HG03460 (cell line): Measurements from ENCODE around the gene SMAD7.
A peak's percentile ranks its signal among the peaks of the same experiment; 100 is the strongest.

Experiments used
- ATAC-seq: cut with Tn5 transposase; IDR thresholded peaks from one replicate; pipeline ENCODE4 v1.9.1; 2021; ENCODE audit not compliant: unreplicated experiment

Gene SMAD7

DNA sequence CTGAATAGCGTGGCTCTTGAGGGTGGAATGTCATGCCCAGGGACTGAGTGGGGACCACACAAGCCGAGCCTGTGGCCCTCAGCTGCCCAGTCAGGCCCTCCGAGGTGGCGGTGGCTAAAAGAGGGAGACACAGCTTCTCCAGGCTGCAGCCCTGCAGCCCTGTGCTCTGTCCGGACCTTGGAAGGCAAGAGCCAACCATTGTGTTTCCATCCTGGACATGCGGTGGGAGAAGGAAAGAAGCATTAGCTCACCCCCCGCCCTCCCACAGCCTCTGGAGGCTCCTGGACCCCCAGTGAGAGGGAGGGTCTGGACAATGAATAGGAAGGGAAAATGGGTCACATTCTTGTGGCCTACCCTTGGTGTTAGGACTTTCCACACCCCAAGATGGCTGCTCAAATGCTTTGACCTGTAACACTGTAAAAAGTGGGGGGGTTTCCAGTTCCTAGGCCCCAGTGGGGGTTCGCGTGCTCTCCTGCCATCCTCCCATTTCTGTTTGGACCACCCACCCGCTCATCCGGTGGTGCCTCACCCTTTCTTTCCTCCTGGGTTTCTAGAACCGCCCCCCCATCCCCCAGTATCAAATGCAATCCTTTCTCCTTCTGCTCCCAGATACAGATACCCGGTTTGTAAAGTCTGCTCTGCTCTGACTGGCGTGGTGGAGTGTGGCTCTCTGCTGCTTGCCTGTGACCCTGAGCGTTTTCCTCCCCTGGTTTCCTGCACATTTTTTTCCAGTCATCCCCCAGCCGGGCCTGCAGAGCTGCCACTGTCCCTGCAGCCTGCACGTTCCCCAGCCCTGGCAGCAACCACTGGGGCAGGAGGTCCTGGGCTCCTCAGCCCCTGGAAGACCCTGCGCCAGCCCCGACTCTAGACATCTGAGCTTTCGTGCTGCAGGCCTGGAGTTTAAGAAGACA is 36.3 kb upstream of the SMAD7 start:
- no peak for ATAC-seq

DNA sequence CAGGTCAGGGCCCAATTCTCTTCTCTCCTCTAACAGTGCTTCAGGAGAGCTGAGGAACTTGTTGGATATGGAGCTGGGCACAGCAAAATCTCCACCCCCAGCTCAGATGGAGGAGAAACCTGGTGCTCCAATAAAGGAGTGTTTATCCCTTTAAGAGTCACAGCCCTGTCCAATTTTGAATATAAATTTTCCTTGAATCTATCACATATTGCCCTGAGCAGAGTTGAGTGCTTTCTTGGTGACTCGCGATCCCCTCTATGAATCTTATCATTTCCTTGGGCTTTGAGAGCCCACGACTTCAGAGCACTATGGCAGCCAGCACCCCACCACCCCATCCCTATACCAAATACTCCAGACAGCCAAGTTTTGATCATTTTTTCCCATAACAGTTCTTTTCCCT is 34.4 kb upstream of the SMAD7 start:
- ATAC-seq, result no peak

DNA sequence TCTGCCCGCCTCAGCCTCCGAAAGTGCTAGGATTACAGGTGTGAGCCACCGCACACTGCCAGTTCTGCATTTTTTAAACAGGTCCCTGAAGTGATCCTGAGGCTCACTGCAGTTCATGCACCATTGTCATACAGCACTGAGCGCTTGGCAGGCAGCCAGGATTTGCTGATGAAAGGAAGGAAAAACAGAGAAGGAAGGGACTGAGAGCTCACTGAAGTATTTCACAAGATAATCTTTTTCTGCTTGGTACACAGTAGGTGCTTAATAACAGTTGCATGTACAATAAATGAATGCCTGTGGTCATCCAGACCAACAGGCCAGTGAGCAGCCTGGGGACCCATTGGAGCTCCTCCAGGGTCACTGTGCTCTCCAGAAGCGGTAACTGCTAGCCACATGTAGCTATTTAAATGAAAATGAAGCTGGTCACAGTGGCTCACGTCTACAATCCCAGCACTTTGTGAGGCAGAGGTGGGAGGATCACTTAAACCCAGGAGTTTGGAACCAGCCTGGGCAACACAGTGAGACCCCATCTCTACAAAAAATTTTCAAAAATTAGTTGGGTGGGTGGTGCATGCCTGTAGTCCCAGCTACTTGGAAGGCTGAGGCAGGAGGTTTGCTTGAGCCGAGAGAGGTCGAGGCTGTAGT is 33.1 kb upstream of the SMAD7 start:
- ATAC-seq, result no peak

DNA sequence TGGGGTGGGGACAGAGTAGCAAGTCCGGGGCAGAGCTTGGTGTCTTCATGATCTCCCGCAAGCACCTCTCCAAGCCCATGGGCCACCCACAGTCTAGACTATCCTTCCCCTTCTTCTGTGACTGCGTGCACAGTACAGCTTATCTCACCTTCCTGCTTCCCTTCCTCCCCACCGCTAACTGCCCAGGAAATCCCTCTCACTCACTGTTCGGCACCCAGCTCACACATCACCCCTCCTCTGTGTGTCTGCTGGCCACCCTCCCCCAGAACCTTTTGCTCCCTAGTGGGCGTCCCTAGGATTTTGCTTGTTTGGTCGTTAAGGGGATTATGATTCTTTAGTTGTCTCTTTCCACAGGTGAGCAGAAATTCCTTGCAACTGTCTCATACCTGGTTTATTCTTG is 31.5 kb upstream of the SMAD7 start:
- no peak for ATAC-seq

DNA sequence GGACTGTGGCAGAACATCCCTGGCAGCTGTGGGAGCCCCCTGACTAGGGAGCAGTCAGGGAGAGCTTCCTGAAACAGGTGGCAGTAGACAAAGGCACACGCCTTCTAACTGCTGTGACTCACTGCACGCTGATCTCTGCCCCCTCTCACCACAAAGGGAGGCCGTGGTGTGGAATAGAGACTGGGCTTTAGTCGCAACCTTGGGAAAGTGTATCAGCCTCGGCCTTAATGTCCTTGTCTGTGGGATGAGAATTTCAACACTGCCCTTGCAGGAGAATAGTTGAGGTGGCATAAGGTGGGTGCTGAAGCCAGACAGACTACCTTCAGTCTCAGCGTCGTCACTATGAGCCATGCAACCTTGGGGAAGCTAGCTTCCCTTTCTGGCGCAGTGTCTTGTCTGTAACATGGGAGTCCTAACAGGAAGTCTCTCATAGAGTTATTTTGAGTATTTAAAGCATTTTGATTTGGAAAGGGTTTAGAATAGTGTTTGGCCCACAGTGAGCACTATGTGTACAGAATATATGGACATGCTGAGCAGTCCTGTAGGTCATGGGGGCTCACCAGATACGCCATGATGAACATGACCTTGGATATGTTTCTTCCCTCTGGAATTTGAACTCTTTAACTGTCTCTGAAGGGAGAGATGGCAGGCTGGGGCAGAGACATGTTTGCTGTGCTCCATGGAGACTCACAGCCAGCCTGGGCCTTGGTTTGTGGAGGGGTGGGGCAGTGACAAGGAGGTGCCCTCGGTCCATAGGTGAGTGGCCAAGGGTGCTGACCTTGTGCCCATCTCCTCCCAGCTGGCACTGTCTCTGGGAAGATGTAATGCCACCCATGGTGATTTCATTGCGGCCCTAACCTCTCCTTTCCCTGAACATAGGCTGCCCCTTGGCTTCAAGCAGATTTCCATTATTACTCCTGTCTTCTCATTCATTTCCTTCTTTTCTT is 29.5 kb upstream of the SMAD7 start:
- no peak for ATAC-seq

DNA sequence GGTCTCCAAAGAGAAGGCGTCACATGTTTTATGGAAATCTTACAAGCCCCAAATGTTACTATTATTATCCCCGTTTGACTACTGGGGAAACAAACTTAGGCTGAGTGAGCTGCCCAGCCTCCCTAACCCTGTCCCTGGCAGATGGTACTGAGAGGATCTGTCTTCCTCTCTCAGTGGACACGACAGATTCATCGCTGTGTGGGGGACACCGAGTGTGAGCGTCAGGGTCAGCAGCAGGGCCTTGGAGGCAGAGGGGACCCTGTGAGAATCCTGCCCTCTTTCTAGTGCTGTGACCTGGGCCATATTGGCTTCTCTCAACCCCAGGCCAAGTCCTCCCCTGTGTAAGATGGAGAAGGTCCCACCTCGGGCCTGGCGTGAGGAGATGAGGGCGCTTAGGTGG is 27.1 kb upstream of the SMAD7 start:
- no peak for ATAC-seq

DNA sequence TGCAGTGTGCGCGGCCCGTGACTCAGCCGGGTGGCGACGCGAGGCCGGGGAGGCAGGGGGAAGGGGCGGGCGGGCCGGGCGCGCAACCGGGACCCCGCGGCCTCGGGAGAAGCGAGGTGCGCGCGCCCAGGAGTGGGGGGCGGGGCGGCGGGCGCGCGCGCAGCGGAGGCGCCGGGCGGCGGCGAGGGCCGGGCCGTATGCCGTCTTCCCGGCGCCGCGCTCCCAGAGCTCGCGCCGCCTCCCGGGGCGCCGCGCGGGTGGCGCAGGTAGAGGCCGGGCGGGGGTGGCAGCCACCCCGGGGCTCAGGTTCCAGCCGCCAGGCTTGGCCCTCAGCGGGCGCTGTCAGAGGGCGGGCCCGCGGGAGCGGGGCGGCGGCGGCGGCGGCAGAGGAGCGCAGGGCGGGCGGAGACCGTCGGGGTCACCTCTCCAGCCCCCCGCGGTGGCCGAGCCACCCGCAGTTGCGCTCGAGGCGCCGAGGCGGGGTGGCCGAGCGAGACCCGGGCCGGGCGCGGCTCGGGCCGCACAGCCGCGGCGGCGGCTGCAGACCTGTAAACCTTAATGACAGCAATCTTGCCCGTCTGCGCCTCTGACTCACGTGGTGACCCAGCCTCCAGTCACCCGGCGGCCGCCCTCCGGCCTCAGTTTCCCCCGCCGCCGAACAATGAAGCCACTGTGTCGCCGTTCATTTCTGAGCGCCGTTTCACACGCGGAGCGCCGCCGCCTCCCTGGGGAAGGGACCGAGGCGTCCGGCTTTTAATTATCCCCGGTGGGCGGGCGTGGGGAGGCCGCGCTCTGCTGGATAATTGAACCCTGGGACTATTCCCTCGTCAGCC is 25.3 kb upstream of the SMAD7 start:
- peak; percentile 56 for ATAC-seq

DNA sequence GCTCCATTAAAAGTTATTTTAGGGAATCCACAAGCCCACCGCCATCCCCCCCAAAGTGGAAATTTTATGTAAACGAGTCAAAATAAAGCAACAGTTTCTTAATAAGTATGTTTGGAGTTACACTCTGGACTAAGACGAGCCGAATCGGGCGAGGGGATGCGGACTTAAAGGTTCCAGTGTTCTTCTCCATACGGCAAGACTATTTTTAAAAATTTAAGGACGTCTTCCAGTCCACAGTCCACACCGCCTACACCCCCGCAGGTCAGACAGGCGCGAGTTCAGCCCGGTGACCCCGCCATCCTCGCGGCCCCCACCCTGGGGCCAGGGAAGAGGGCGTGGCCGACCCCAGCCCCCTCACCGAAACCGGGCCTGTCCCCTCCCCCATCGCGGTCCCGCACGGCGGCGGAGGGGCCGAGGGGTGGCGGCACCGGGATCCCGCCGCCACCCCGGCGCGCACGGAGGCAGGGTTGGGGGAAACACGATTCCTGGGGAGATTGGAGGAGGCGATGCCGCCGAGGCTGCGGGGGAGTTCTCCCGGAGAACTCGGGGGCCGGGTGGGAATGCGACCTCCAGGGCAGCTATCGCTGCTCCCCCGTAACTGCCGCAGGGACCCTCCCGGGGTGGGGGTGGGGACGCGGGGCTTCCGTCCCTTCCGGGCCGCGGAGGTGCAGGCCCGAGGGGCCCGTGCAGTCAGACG is 24.5 kb upstream of the SMAD7 start:
- ATAC-seq, result peak; percentile 18

DNA sequence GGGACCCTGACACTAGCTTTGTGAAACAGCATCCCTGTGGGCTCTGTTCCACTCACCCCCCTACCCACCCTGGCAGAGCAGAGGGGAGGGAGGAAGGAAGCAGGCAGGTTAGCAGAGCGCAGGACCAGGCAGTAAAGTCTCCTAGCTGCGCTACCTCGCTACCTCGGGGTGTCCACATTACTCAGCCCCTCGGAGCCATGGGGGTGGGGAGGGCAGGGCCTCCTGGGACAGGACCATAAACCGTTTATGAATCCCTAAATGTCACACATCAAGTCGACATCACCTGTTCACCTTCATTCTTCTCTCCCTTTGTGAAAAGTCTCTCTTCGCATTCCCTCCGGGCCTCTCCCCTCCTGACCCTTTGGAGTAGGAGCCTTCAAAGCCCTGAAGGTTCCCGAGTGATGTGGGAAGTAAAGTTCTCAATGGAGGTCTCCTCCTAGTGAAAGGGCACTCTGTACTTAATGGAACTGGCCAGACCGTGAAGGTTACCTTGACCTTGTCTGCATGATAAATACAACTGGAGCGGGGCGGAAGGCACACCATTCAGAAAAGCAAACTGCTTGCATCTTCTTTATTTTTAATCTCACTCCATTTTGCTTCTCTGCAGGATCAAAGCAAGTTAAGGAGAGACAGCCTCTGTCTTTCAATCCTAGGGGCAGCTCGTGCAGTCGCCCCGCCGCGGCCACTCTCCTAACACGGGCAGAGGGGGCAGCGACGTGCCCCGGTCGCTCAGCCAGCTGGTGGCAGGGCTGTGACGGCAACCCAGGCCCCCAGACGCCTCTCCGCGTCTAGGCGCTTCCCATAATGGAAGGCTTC is 23.7 kb upstream of the SMAD7 start:
- no peak for ATAC-seq

DNA sequence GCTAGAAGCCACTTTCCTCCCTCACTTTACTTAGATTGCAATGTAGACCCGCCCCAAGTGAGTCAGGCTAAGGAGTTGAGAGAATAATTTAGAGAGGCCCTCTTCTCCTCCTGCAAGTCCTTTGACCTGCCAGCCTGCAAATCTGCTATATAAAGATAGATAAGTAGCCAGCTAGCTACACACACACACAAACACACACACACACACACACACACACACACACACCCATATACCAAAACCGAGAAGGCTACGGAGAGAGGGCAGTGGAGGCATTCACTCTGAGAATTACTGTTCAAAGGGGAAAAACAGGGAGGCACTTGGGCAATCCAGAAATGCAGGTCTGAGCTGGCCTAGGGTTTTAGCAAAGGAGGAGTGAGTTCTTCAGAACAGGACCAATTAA is 23.0 kb upstream of the SMAD7 start:
- ATAC-seq, result no peak

DNA sequence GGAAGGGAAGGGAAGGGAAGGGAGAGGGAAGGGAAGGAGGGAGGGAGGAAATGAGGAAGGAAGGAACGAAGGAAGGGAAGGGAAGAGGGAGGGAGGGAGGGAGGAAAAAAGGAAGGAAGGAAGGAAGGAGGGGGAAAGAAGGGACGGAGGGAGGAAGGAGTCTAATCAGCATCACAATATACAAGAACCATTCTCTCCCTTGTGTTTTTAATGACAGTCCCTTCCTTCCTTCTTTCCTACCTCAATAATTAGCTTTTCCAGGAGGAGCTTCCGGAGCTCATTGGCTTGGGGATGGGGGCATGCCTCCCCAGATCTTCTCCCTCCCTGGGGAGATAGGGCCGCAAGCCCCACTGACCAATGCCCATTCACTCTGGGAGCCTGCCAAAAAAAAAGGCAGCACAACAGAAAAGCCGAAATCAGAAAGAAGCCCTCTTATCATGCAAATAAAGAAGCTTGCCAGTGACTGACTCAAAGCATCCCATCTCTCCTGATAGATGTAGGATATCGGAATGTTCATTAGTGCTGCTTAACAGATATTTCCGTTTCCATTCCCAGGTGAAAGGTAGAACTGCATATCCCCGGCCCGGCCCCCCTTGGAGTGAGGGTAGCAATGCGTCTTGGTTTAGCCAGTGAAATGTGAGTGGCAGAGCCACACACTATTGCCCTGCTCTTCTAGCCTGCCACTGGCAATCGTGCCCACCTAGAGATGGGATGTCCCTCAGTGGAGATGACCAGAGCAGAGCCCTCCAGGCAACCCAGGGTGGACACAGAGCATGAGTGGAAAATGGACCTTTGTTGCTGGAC is 17.8 kb upstream of the SMAD7 start:
- ATAC-seq, result no peak

DNA sequence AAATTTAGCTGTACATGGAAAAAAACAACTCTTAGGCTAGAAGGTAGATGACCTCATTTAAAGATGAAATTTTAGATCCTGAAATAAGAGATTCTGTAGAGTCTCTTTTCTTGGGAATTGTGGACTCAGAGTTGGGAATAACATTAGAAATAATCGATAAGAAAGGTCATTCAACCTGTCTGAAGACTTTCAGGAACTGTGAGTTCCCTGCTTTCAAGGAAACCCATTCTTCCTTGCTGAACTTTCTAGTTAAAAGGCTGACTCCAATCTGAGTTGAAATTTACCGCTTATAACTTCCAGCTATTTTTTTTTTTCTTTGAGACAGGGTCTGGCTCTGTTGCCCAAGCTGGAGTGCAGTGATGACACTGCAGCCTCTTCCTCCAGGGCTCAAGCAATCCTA is 16.8 kb upstream of the SMAD7 start:
- no peak for ATAC-seq

DNA sequence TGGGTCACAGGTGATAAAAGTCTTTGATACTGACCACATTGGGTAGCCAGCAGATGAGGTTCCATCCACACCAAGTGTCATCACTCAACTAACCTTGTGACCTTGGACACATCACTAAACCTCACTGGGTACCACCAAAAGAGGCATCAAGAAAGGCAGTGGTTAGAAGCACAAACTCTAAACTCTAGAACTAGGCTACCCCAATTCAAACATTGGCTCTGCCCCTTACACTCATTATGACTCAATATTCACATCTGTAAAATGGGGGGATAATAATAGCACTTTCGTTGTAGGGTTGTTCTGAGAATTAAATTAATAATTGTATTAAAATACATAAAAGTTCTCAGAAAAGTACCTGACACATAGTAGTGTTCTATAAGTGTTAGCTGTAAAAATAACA is 15.8 kb upstream of the SMAD7 start:
- ATAC-seq, result no peak

DNA sequence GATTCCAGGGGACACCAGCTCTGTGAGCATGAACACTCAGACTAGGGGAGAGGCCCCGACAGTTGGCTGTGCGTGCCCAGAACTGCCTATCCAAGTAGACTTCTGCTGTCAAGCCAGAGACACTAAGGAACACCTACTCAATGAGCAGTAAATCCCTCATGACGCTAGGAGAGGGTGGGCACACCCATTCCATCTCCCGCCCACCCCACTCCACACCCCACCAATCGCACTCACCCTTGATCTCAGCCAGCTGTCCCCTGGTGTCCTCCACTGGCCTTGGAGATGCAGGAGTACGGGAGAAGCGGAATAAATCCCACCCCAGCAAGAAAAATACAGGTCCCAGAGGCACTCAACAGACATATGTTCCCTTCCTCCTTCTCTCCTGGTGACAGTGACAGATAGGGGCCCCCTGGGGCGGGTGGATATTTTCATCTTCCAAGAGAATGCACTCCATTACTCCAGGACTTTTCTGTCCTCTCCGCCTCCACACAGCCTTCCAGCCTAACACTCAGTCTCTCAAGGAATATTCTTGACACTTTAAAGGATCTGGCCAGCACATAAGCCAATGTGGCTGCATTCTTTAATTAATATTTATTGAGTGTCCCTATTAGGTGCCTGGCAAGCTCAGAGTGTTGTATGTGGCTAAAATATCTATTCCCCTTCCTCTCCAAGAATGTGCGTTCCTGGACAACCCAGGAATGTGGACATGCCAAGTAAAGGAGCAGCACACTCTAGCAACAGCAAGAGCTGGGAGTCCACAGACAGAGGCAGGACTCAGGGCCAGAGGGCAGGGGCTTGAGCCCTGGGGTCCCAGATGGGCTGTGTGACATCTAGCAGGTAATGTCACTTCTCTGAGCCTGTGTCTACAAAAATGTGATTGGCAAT is 13.1 kb upstream of the SMAD7 start:
- no peak for ATAC-seq

DNA sequence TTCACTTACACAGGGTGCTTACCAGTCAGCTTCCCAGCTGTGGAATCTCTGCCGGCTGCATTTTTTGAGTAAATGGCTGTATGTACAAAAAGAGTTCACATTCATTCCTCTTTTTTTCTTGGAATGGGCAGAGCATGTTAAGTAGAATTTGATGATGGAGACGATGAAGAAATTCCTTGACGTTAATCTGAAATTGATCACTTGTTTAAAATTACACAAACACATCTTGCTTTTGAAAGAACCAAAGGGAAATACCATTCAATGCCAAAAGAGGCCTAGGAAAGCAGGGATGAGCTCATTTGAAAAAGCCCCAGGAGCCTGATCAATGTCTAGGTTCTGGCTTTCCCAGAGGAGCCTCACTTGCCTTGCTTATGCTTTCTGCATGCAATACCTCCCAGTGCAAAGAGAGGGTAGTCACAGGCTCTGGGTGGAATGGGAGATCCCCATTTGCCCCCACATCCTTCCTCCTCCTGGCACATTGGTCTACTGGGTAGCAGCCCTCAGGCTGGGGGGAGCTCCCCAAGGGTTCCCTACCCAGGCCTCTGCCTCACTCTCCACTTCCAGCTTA is 12.3 kb upstream of the SMAD7 start:
- ATAC-seq, result no peak

DNA sequence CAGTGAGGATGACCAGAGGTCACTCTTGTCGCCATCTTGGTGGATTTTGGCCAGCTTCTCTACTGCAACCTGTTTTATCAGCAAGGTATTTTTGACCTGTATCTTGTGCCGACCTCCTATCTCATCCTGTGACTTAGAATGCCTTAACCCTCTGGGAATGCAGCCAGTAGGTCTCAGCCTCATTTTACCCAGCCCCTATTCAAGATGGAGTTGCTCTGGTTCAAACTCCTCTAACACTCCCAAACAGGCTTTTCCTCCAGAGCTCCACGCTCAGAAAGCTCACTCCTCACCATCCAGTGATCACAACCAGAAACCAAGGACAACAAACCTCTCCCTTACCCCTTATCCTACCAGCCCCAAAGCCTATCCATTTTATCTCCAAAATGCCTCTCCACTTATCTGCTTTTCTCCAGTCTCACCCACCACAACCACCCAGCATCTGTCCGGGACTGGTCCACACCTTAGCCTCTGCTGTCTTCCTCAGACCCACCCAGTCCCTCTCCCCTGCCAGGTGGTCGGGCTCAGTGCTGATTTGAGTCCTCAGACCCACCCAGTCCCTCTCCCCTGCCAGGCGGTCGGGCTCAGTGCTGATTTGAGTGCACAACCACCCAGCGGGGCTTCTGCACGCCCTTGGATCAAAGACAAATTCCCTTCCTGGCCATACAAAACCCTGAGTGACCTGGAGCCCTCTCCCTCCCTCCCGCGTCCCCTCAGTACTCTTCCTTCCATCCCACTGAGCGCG is 11.7 kb upstream of the SMAD7 start:
- no peak for ATAC-seq
